ENCODE measurements around the gene MZF1.
A peak's percentile ranks its signal among the peaks of the same experiment; 100 is the strongest.

Gene MZF1

DNA sequence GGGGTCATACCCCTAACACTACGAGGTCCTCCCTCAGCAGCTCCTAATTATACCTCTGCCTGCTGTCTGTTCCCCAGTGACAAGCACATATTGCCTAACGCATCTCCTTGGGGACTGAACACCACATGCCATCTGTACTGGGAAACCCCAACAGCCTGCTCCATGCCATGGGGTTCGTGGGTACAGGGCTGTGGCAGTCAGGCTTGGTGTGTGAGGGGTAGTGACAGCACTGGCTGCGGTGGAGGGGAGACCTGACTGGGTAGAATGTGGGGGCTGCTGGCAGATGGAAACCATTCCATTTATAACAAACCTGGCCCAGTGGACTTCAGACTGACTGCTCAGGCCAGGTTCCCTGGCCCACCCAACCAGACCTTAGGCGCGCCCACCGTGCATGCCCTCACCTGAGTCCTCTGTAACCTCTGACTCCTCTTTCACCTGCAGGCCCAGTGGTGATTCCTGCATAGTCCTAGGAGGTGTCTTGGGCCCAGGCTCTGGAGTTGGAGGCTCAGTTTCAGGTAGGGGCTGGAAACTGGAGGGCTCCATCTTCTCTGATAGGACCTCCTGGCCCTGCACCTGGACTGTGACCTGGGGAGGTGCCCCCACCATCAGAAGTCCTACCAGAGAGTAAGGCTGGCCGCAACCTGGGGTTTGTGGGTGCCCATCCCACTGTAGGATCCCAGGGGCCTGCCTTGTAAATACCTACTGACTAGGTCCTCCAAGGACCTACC is 3.0 kb downstream of the MZF1 start:
- DNase-seq (ENCODE audit: low read depth), result no peak

DNA sequence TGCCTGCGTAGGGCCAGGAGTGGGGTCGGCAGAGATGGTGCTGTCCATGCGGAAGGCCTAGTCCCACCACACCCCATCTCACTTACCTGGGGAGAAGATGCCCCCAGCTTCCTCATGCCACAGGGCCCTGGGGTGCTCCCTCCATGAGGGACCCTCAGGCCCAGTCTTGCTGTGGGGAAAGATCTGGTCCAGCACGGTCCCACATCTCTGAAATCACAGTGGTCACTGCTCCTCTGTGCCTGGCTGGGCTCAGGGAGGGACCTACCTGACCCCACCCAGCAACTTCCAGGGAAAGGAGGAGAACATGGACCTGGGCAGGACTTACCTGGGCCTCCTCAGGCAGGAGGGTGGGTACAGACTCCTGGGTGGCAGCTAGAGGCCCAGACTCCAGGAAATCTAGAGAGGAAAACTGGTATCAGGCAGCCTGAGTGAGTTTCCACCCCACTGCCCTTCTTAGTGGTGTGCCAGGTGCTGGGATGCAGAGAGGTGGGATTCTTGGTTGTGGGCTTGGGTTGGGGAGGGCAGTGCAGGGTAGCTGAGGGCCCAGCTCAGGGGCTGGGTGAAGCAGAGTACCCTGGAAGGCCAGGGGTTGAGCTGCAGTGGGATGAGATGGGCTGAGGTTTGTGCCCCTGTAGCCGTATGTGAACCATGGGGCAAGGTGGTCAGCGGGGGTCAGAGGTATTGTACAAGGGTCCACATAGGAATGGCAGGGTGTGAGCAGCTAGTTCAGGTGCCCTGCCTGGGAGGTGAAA is 3.8 kb downstream of the MZF1 start:
- DNase-seq (ENCODE audit: low read depth), result no peak

DNA sequence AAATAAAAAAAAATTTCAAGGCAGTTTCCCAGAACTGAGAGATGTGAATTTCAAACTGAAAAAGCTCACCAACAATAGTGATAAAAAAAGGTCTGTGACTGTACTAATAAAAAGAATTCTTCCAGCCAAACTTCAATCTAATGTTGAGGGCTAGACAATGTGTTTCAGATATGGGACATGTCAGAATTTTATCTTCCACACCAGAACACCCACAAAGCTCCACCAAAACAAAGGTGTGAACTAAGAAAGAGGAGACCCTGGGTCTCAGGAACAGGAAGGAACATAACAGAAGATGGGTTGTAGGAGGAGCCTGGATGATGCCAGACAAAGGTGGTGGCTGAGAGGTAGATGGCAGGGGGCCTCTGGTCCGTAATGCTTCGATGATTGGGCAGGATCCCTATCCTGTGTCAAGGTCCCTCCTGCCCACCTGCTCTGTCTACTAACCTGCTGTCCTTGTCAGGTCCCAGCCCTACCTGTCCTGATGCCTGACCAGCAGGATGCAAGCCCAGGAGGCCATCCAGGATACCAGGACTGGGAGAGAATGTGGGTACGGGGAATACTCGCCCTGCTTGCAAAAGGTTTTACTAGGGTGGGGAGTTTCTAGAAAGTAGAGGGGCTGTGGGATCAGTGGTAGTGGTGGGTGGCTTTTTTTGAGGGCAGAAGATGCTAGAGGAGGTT is 4.5 kb downstream of the MZF1 start:
- no peak for DNase-seq (ENCODE audit: low read depth)

DNA sequence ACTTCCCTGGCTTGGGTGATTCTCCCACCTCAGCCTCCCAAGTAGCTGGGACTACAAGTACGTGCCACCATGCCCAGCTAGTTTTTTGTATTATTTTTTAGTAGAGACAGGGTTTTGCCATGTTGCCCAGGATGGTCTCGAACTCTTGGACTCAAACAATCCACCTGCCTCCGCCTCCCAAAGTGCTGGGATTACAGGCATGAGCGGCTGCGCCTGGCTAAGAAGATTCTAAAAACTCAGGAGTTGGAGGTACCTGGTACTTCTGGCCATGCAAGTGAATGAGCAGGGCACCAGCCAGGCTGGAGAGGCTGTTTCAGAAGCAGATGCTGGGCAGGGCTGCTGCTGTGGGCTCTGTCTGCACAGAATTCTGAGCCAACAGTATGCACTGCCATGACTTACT is 6.1 kb downstream of the MZF1 start:
- DNase-seq (ENCODE audit: low read depth), result no peak

DNA sequence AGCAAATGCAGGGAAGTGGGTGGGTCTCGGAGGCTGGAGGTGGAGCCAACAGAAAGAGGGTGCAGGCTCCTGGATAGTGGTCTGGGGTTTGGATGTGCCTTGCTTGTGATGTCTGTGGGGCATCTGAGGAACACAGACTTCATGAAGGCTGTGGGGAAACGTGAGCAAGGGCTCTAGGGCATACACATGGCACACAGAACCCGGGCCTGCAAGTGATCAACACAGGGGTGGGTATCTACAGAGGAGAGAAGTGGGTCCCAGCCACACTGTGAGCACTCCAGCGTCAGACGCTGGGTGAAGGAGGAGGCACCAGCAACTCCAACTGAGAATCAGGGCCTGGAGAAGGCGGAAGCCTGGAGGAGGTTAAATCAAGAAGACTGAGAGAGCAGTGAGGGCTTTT is 9.3 kb downstream of the MZF1 start:
- no peak for DNase-seq (ENCODE audit: low read depth)

DNA sequence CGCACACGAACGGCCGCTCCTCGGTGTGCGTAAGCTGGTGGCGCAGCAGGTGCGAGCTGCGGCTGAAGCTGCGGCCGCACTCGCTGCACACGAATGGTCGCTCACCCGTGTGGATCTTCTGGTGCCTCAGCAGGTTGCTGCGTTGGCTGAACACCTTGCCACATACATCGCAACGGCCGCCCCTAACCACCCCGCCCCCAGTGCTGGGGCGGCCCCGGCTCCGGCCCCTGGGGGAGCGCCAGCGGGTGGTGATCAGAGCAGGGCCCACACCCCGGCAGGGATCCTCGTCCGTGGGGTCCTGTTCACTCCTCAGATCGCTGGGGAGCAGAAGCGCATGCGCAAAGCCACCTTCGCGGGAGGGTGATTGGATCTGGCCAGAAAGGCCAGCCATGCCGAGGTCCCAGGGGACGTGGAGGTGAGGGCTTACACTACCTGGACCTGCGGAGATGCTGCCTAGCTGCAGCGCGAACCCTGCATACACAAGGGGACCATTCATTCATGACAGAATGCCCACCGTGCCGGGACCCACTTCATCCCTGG is 10.0 kb downstream of the MZF1 start:
- DNase-seq (ENCODE audit: low read depth), result no peak

DNA sequence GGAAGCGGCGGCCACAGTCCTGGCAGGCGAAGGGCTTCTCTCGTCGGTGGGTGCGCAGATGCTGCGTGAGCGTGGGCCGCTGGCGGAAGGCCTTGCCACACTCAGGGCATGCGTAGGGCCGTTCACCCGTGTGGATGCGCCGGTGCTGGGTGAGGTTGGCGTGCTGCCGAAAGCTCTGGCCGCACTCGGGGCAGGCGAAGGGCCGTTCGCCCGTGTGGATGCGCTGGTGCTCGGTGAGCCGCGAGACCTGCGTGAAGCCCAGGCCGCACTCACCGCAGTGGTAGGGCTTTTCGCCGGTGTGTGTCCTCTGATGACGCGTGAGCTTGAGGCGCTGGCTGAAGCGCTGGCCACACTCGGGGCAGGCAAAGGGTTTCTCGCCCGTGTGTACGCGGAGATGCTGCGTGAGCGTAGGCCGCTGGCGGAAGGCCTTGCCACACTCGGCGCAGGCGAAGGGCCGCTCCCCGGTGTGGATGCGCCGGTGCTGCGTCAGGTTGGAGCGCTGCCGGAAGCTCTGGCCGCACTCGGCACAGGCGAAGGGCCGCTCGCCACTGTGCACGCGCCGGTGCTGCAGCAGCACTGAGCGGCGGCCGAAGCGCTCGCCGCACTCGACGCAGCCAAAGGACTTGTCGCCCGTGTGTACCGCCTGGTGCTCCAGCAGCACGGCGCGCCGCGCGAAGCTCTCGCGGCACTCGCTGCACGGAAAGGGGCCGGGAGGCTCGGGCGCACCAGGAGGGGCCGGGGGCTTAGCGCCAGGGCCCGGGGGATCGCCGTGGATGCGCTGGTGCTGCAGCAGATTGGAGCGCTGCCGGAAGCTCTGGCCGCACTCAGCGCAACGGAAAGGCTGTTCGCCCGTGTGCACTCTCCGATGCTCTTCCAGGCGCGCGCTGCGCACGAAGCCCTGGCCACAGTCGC is 10.8 kb downstream of the MZF1 start:
- DNase-seq (ENCODE audit: low read depth), result no peak

DNA sequence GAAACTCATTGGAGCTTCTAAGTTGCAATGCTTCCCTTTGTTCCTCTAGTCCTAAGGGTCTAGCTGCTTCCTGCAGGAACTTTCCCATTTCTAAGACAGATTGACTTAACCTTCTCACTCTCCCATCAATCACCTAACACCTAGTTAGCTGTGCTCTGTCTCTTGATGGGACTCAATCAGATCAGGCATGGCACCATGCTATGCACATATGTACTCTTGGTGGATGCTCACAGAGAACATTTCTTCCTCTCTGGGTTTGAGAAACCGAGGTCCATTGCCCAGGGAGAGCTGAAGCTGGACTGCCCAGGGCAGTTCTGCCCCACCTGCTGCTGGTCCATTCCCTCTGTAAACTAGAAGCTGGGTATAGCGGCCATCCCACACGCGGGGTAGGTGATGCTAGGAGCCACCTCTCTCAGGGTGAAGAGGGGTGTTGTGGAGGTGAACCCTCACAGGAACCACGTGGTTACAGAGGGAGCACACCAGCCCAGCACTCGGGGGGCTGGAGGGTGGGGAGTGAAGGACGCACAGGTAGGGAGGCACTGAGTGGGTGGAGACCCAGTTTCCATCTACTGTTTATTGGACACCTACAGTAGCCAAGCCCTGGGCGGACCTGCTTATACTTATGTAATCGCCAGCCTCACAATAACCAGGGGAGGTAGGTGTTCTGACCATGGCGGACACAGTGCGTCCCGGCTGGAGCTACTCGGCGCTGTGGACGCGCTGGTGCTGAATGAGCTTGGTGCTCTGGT is 11.6 kb downstream of the MZF1 start:
- DNase-seq (ENCODE audit: low read depth), result no peak

DNA sequence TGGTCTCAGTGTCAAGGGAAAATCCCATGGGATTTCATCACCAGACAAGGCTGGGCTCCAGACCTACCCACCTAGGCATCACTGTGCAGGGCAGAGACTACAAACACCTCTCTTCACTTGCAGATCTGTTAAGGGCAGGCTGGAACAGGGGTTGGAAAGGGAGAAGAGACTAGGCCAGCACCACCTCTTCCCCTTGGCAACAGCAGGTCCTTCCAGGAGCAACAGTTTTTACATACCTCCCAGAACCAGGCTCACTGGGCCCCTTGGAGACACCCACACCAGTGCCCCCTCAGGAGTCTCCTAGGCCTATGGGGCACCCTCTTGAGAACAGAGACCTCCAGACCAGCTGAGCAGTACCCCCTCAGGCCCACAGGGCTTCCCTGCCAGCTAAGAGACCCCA is 12.2 kb downstream of the MZF1 start:
- no peak for DNase-seq (ENCODE audit: low read depth)

DNA sequence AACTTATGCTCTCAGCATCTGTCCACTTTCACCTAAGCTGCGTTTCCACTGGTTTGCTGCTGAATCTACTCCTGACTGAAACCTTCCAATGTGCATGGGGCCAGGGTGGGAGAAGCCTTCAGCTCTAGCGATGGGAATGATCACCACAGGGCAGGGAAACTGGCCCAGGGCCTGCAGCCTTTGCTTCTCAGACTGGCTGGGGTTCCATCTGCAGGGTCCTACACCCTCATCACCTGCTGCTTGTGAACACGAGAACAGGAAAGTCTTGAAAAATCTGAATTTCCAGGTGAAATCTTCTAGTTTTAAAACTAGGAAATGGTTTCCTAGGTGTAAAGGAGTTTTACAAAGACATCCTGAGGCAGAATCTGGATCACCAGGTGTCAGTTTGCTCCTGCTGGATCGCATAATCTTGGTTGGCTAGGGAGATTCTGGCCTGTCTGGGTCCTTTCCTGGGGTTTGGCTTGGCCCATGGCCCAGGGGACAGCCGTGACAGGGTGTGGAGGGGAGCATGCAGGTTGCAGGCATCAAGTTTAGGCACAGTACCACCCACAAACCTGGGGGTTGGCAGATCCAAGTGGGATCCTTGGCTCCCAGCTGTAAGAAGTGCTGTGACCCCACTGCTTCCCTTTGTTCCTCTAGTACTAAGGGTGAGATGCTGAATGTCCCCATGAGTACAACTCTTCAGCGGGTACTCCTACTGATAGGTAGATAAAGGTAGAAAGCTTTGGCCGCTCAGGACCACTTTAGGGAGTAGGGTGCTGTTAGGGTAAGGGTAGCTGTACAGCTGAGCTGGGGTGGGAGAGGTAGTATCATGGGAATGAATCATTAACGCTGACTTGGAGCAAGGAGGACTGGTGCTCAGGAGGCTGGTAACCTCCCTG is 12.9 kb downstream of the MZF1 start:
- DNase-seq (ENCODE audit: low read depth), result no peak

DNA sequence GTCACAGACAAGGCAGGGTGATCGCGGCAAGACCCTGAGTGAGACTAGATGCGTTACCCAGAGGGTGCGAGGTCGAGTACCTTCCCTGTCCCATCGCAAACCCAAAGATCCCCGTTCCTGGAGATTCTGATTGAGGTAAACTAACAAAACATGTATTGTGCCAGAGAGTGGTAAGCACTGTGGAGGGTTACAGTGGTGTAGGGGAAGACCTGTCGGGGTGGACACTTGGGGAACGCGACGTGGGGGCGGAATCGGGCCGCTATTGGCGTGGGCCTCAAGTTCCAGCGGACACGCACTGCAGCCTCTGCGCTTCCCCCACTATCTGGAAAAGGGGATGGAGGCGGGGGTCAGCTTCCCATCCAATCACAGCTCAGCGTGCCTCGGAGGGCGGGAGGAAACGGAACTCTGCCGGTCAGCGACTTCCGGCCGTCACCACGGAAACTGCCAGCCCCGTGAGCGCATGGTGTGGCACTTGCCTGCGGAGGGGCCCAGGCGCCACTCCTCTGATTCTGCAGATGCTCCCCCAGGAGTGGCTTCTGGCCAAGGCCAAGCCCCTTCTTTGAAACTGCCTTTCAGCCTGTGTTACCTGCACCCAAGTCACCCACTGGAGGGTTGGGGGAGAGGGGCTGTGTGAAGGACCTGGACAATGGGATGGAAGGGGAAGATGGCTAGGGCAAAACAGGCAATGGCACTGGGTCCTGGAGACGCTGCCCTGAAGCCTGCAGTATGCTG is 13.7 kb downstream of the MZF1 start:
- peak; percentile 98 for DNase-seq (ENCODE audit: low read depth)

DNA sequence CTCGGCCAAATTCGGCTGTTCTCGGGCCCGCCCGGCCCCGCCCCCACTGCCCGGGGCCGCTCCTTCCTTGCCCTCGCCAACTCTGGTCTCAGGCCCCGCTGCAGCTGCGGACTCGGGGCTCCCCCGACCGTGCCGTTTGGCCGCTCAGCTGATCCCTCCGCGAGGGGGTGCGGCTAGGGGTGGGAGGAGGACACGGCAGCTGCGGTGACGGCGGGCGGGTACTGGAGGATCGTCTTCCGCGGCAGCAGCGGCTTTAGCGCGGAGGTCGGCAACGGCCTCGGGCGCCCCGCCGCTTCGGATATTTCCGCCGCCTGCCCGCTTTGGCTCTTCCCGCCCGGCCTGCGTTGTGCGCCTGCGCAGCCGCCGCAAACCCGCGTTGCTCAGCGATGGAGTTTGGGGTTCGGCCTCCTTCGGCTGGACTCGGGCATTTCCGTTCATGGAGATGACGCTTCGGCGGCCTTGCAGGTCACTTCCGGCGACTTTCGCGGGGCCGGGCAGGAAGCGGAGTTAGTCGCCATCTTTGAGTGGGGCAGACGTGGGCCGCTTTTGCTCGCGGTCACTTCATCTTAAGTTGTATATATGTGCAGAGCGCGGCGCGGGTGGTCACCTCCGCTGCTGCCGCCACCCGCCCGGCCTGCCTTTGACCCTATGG is 14.4 kb downstream of the MZF1 start:
- peak; percentile 98 for DNase-seq (ENCODE audit: low read depth)

DNA sequence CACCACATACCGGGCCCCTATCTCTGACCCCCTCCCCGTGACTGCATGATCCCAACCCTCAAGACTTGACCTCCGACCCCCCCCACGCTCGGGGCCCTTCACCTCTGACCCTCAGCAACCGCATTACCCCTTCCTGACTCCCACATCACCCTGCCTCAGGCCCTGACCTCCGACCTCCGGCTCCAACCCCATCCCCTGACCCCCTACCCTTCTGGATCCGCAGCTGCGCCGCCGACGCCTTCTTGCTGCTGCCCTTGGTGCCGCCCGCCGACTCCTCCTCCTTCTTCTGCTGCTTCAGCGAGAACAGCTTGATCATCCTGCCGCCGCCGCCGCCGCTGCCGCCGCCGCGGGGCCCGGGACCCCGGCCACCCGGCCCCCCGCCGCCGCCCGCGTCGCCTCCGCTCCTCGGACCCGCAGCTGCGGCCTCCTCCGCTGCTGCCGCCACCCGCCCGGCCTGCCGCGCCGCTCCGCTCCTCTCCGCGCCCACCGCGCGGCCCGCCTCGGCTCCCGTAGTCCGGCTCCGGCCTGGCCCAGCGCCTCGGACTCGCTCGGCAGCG is 15.0 kb downstream of the MZF1 start, which contains the start of gene UBE2M:
Gene UBE2M, minus strand, starts transcription at position 546 of the 557 bp plus-strand sequence. Its CDS starts 230 bp downstream, at position 316.
- no peak for DNase-seq (ENCODE audit: low read depth)

DNA sequence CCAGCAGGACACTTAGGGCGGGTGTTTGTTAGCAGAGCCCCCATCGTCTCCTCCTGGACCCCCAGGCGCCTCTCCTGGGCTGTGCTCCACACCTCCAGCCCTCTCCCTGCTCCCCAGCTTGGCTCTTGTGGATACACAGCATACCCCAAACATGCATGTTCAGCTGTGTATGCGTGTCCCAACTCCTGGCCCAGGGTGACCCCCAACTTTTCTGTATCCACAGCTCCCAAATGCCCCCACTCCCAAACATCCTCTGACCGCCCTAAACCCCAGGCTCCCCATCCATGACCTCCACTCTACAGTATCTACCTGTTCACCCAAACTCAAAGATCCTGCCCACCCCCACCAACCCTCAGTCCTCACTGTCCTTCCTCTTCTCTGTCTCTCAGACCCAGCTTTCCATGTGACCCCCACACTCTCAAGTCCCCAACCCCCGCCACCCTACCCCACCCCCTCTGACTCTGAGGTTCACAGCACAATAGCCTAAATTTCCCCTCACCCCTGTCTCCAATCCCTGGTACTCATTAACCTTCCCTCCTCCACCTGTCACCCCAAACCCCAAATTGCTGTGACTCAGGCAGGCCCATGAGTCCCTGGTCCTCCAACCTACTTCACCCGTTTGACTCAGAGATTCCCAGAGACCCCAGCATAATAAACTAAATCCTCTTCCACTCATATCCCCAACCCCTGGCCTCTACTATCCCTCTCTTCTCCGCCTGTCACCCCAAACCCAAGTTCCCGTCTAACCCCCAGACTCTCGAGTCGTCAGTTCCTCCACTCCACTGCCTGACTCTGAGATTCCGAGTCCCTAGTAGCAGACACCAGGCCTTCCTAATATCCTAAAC is 15.7 kb downstream of the MZF1 start:
- DNase-seq (ENCODE audit: low read depth), result no peak

DNA sequence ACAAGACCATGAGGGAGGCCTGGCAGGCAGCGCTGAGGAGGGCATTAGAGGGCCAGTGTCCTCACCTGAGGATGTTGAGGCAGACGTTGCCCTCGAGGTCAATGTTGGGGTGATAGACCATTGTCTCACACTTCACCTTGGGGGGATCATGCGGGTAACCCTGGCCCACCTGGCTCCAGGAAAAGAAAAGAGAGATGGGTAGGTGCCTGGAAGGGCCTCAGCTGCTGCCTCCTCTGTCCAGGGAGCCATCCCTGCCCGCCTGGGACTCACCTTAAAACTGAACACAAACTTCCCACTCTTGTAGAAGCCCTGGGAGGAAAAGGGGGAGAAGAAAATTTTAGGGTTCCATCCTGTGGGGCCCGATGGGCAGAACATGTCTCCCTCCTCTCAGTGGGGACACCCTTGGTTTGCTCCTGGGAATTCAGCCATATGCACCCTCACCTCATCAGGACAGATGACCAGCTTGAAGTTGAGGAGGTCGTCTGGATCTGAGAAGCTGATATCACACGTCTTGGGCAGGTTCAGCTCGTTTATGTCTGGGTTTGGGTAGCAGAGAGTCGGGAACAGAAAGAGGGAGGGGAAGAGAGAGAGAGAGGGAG is 16.4 kb downstream of the MZF1 start:
- no peak for DNase-seq (ENCODE audit: low read depth)

DNA sequence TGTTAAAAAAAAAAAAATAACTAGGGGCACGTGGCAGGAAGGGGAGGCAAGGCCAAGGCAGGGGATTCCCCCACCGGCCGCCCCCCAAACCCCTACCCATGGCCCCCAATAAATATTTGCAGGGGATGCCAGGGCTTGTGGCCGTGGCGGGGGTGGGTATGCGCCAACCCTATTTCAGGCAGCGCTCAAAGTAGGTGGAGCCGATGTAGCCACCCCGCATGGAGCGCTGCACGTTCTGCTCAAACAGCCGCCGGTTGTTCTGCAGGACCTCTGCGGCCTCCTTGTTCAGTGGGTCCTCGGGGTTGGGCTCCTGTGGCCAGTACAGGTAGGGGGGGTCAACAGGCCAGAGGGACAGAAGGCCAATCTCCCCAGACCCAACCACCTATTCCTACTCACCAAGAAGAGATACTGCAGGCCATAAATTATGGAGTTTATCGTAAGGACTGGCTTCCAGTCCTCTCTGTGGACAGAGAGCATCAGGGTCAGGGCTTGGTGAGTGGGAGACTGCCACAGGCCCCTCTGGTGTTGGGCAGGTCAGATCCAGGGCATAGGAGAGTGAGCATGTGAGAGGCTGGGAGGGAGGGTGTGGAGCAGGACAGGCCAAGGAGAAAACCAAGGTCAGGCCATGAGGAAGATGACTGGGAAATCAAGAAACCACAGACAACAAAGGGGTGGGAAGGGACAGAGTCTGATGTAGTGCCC is 17.1 kb downstream of the MZF1 start:
- DNase-seq (ENCODE audit: low read depth), result no peak
